Hepatocyte (in vitro differentiated cells): ENCODE data around the gene USP32.

Experiments
- CTCF ChIP-seq: fragments of 200-600 bp; sonication (generic); IDR thresholded peaks from 2 replicates; pipeline ENCODE4 v1.5.1; 2016; ENCODE audit warnings: antibody characterized with exemption, mild to moderate bottlenecking; ENCODE audit not compliant: poor library complexity
- EZH2 ChIP-seq: fragments of 200-600 bp; sonication (generic); IDR thresholded peaks from 2 replicates; pipeline ENCODE4 v1.6.1; 2016; ENCODE audit warnings: antibody characterized with exemption, mild to moderate bottlenecking, borderline replicate concordance
- EZH2phosphoT487 ChIP-seq: fragments of 200-600 bp; sonication (generic); IDR thresholded peaks from one replicate; pipeline ENCODE4 v1.6.1; 2018; ENCODE audit warnings: antibody characterized with exemption, mild to moderate bottlenecking, low read depth, moderate library complexity; ENCODE audit not compliant: unreplicated experiment, severe bottlenecking

- TF ChIP-seq CTCF = no peak
- TF ChIP-seq EZH2phosphoT487 = no peak
- TF ChIP-seq EZH2 = no peak
These were observed 22.2 kb downstream of the USP32 start for GRCh38 chr17:60369727-60370126.
